A172 (cell line): ENCODE results near the gene TMEM255A. TPM values are rescaled to one million over a fixed set of nuclear protein-coding genes. Genes with fewer than 3 reads are reported as not detected.

Source experiments
- DNase-seq: peaks from one replicate; pipeline ENCODE4 v3.0.0-alpha.2; 2015; ENCODE audit warnings: low spot score
- total RNA-seq: library from RNA; depleted of rRNA; stranded (reverse); fragments of >200 nt; shearing (Covaris generic); gene quantifications from 2 replicates; pipeline ENCODE4 v1.2.3, GENCODE V29; 2014

Gene TMEM255A
- total RNA-seq, 1 experiment from 2014 or later: 4.0 TPM

GRCh38 chrX:120269373-120270035, 41.8 kb downstream of the TMEM255A start:
- DNase-seq: no peak

GRCh38 chrX:120264341-120264740, 46.9 kb downstream of the TMEM255A start:
- DNase-seq: no peak

- no peak for DNase-seq
Observed at GRCh38 chrX:120262859-120263708, 48.2 kb downstream of the TMEM255A start.

GRCh38 chrX:120260369-120260768, 50.9 kb downstream of the TMEM255A start:
- no peak for DNase-seq

DNA sequence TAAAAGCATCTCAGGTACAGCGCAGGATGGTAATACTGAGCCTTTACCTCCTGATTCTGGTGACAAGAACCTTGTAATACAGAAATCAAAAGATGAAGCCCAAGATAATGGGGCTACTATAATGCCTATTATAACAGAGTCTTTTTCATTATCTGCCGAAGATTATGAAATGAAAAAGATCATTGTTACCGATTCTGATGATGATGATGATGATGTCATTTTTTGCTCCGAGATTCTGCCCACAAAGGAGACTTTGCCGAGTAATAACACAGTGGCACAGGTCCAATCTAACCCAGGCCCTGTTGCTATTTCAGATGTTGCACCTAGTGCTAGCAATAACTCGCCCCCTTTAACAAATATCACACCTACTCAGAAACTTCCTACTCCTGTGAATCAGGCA, 57.5 kb downstream of the TMEM255A start:
- no peak for DNase-seq

DNA sequence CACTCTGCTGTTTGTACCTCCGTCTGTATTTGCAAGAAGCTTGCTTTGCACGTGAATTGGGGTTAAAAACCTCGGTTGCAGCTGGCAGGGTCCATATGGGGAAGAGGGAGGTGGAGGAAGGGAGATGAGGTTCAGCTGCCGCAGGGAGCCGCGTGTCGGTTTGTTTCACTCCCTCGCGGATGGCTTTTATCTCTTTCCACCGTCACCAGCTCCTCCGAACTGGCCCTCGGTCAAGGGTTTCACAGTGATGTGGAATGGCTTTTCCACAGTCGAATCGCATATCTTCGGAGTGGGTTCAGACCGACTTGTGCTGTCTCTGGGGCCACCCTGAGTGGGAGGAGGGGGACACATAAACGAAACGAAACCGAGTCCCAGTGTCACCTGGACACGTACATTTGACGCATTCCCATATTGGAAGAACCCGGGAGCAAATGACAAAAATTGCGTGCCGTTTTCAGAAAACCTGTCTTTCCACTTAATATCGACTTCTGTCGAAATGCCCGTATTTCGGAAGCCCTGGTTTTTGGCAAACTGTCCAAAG, 59.7 kb downstream of the TMEM255A start:
- peak; percentile 1 for DNase-seq

DNA sequence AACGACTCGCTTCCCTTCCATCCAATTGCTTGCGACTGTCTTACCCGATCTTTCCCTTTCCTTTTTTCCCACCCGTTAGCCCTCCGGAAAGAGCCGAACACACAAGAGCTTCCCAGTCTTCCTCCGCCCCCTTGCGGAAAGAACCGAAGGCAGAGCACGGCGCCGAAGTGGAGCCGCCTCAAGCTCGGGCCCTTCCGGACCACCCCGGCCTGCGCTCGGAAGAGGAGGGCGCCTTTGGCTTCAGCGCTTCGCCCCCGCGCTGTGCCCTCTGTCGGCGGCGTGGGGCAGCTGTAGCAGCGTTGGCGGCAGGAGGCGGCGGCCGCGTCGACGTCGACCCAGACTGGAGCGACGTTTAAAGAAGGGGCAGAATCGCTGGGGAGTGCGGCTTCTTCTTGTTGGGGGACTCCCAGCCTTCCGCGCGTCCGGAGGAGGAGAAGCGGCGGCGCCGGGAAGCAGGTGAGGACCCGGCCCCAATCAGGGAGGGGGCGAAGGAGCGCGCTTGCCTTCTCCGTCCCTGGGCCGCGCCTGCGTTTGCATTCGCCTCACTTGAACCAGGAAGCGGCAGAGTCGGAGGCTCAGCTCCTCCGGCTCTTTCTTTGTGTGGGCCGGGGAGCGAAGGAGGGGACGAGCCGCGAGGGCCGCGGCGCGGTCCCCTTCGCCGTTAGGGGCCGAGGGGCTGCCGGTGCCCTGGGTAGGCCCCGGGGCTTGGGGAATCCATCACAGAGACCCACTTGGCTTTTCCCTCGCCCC, 60.6 kb downstream of the TMEM255A start, which contains the start of gene ZBTB33:
ZBTB33 (plus strand) TSS at position 291 of the 750 bp plus-strand sequence. CDS start 2,604 bp downstream, outside the sequence.
- DNase-seq: peak; percentile 60

- peak; percentile 23 for DNase-seq
Observed at GRCh38 chrX:120244735-120245498, 66.3 kb downstream of the TMEM255A start.

GRCh38 chrX:120244395-120244734, 66.9 kb downstream of the TMEM255A start:
- DNase-seq: no peak

- no peak for DNase-seq
Observed at GRCh38 chrX:120242813-120243212, 68.4 kb downstream of the TMEM255A start.

GRCh38 chrX:120238933-120239332, 72.3 kb downstream of the TMEM255A start:
- no peak for DNase-seq

DNA sequence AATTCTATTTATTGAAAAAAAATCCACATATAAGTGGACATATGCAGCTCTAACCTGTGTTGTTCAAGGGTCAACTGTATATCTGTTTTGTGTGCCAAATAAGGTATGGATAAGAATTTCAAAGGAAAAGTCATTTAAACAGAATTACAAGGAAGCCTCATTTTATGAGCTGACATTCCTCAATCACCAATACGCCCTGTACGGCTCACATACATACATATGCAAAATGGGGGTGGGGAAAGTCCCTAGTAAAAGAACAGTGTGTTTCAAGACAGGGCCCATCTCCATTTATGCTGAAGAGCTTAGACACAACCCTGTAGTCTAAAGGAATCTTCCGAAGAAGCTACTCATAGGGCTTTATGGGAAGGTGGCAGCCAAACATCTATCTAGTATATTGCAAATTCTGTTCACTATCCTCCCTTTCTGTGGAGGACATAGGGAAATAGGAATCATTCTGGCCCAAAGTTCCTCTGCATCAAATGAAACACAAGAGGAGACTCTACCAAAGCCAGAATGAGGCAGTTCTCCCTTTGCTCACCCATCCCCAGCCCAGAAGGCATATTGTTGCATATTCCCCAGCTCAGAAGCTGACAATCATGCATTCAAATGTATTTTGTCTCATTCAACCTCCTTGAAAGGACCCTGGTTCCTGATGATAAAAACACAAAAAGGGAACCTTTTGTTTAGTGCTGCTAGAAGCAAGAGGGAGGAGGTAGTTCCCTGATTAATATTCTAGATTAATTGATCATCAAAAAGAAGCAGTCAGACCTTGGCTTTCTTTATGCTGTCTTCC, 74.4 kb downstream of the TMEM255A start:
- no peak for DNase-seq

DNA sequence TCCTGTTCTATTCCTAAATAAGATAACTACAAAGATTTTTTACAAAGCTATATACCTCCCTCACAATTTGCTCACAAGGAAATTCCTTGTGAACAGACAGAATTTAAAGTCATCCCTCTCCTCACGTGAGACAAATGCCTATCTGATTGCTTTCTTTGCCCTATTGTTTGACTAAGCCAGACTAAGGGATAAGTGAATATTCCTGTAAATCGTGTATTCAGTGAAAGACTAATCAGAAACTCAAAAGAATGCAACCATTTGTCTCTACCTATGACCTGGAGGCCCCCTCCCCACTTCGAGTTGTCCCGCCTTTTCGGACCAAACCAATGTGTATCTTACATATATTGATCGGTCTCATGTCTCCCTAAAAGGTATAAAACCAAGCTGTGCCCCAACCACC, 76.0 kb downstream of the TMEM255A start:
- no peak for DNase-seq

- no peak for DNase-seq
Observed at GRCh38 chrX:120228187-120228908, 82.9 kb downstream of the TMEM255A start.

GRCh38 chrX:120224388-120224787, 86.9 kb downstream of the TMEM255A start:
- no peak for DNase-seq

- no peak for DNase-seq
Observed at GRCh38 chrX:120223374-120223773, 87.9 kb downstream of the TMEM255A start.

- peak; percentile 13 for DNase-seq
Observed at GRCh38 chrX:120213438-120214265, 97.6 kb downstream of the TMEM255A start.
